ENCODE results near the gene BORCS5. TPM values are rescaled to one million over a fixed set of nuclear protein-coding genes. Genes with fewer than 3 reads are reported as not detected.
"Not testable (repeated sequence)": the region's sequence is repeated elsewhere in the genome, so short reads cannot be mapped to it uniquely, and the experiment has no call there.

Gene BORCS5
- 12.7 and 16.5 TPM in 2 replicates for total RNA-seq

- Histone ChIP-seq H3K4me3 (ENCODE audit: low read depth, low read length) (peak within 1 kb of the TSS; percentile 85), H3K36me3 (ENCODE audit: control insufficient read depth, insufficient read depth, low read length) (no peaks in the 10 kb centered on the region), H3K27me3 (ENCODE audit: control insufficient read depth, insufficient read depth, low read length) (no peaks in the 10 kb centered on the region)
- TF ChIP-seq, protein P1, sequence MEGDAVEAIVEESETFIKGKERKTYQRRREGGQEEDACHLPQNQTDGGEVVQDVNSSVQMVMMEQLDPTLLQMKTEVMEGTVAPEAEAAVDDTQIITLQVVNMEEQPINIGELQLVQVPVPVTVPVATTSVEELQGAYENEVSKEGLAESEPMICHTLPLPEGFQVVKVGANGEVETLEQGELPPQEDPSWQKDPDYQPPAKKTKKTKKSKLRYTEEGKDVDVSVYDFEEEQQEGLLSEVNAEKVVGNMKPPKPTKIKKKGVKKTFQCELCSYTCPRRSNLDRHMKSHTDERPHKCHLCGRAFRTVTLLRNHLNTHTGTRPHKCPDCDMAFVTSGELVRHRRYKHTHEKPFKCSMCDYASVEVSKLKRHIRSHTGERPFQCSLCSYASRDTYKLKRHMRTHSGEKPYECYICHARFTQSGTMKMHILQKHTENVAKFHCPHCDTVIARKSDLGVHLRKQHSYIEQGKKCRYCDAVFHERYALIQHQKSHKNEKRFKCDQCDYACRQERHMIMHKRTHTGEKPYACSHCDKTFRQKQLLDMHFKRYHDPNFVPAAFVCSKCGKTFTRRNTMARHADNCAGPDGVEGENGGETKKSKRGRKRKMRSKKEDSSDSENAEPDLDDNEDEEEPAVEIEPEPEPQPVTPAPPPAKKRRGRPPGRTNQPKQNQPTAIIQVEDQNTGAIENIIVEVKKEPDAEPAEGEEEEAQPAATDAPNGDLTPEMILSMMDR (IDR thresholded peaks at IDR 0.05; ENCODE audit: insufficient read depth, low read length, poor library complexity, severe bottlenecking) = peak; percentile 43
- peak; percentile 84 for DNase-seq (ENCODE audit: low read depth)
These were observed at the start of gene BORCS5 for GRCh38 chr12:12356896-12357718. TSS of gene BORCS5 (plus strand) at chr12:12357078. CDS start at chr12:12357452, 374 bp downstream.

DNA sequence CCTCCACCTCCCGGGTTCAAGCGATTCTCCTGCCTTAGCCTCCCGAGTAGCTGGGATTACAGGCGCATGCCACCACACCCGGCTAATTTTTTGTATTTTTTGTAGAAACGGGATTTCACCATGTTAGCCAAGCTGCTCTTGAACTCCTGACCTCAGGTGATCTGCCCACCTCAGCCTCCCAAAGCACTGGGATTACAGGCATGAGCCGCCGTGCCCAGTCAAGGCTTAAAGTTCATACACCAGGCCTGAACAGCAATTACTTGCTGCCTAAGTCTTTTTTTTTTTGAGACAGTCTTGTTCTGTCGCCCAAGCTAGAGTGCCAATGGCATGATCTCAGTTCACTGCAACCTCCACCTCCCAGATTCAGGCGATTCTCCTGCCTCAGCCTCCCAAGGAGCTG is 46.2 kb upstream of the BORCS5 start:
- not testable (repeated sequence) for H3K36me3 ChIP-seq (ENCODE audit: control insufficient read depth, insufficient read depth, low read length); DNase-seq (ENCODE audit: low read depth); H3K27me3 ChIP-seq (ENCODE audit: control insufficient read depth, insufficient read depth, low read length); H3K4me3 ChIP-seq (ENCODE audit: low read depth, low read length)

DNA sequence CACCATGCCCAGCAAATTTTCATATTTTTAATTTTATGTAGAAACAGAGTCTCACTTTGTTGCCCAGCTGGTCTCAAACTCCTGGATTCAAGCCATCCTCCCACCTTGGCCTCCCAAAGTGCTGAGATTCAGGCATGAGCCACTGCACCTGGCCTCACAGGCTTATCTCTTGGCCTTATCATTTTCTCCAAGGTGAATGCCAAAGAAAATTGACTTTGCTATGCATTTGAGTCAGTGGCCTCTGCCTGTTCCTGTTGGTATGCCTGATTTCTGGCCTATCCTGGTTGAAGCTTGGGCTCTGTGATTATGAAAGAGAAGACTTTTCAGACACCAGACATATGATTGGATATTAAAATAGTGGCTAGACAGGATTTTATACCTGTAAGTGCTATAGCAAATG is 41.0 kb upstream of the BORCS5 start:
- TF ChIP-seq, protein P1 (IDR thresholded peaks at IDR 0.05; ENCODE audit: insufficient read depth, low read length, poor library complexity, severe bottlenecking) = no peak
- DNase-seq (ENCODE audit: low read depth) = no peak
- no peaks in the 10 kb centered on the region for H3K27me3 ChIP-seq (ENCODE audit: control insufficient read depth, insufficient read depth, low read length)
- H3K4me3 ChIP-seq (ENCODE audit: low read depth, low read length) = no peak overlapping the region
- no peaks in the 10 kb centered on the region for H3K36me3 ChIP-seq (ENCODE audit: control insufficient read depth, insufficient read depth, low read length)

- no peak overlapping the region for H3K4me3 ChIP-seq (ENCODE audit: low read depth, low read length)
- TF ChIP-seq, protein P1 (IDR thresholded peaks at IDR 0.05; ENCODE audit: insufficient read depth, low read length, poor library complexity, severe bottlenecking) = no peak
- no peaks in the 10 kb centered on the region for H3K36me3 ChIP-seq (ENCODE audit: control insufficient read depth, insufficient read depth, low read length)
- DNase-seq (ENCODE audit: low read depth) = no peak
- no peaks in the 10 kb centered on the region for H3K27me3 ChIP-seq (ENCODE audit: control insufficient read depth, insufficient read depth, low read length)
These were observed 37.3 kb upstream of the BORCS5 start for GRCh38 chr12:12319451-12320183.

DNA sequence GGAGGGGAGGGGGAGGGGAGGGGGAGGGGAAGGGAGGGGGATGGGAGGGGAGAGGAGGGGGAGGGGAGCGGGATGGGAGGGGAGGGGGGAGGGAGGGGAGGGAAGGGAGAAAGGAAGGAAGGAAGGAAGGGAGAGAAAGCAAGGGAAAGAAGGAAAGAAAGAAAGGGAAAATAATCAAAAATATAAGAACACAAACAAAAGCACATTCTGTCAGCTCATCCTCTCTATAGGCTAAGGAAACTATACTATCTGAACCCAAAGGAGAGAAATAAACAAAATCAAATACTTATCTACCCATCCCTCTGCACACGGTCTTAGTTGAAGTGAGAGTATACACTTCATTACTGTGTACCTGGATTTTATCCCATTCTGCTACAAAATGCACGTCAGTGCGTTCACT is 33.8 kb upstream of the BORCS5 start:
- no peak for DNase-seq (ENCODE audit: low read depth)
- Histone ChIP-seq H3K36me3 (ENCODE audit: control insufficient read depth, insufficient read depth, low read length) (no peaks in the 10 kb centered on the region), H3K27me3 (ENCODE audit: control insufficient read depth, insufficient read depth, low read length) (no peaks in the 10 kb centered on the region), H3K4me3 (ENCODE audit: low read depth, low read length) (no peak overlapping the region)
- TF ChIP-seq, protein P1 (IDR thresholded peaks at IDR 0.05; ENCODE audit: insufficient read depth, low read length, poor library complexity, severe bottlenecking) = no peak

DNA sequence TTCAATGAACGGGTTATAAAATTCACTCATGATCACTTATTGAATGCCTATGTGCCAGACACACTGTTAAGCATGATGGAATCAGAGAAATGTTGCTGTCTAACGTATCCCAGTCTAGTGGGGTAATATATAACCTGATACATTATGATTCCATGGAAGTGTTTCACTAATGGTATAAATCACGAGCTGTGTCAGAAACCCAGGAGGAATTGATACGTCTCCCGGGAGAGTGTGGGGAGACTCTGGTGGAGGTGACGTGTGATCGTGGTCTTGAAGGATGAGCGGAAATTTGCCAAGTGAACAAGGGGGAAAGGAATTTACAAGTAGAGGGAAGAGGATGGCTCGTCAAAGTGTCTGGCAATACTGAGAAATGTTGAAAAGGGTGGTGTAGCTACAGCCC is 33.3 kb upstream of the BORCS5 start:
- Histone ChIP-seq H3K27me3 (ENCODE audit: control insufficient read depth, insufficient read depth, low read length) (no peaks in the 10 kb centered on the region), H3K4me3 (ENCODE audit: low read depth, low read length) (no peak overlapping the region), H3K36me3 (ENCODE audit: control insufficient read depth, insufficient read depth, low read length) (no peaks in the 10 kb centered on the region)
- TF ChIP-seq, protein P1 (IDR thresholded peaks at IDR 0.05; ENCODE audit: insufficient read depth, low read length, poor library complexity, severe bottlenecking) = no peak
- DNase-seq (ENCODE audit: low read depth) = no peak
